A549 (cell line): Measurements from ENCODE around the gene SPIRE1. TPM values are rescaled to one million over a fixed set of nuclear protein-coding genes. Genes with fewer than 3 reads are reported as not detected.

ENCODE experiments used
- ATAC-seq, 2 experiments: fragments of 200-7000 bp in 1 of 2; fragments of >200 bp in 1 of 2; cut with Nextera tagmentation in 1 of 2; cut with Tn5 transposase in 1 of 2; 3 replicates each; pipeline versions ENCODE4 v1.8.0 to v1.9.1; 2018 to 2020; ENCODE audit warnings: mild to moderate bottlenecking in 1 of 2, moderate library complexity in 1 of 2
- CTCF ChIA-PET: fragments of 300-600 bp; sonication (Branson Sonifier 250); formaldehyde crosslinking; extraction: SDS; loops from one replicate; lab custom pipeline; 2021; ENCODE audit warnings: antibody characterized with exemption, inconsistent platforms; lab: Yijun Ruan, JAX
- POLR2A ChIA-PET: fragments of 350-600 bp; formaldehyde crosslinking; extraction: SDS; loops from one replicate; lab custom pipeline; 2021; ENCODE audit warnings: antibody characterized with exemption, inconsistent platforms; lab: Yijun Ruan, JAX
- DNase-seq, 2 experiments: peaks; one replicate each; pipeline versions ENCODE4 v3.0.0 to v3.0.0-alpha.2; 2011 to 2016; ENCODE audit warnings: low read depth in 1 of 2, low spot score in 1 of 2
- FAIRE-seq: peaks from 2 replicates; lab custom pipeline; 2011; peaks lifted over from hg19 to GRCh38; lab: Jason Lieb, UNC
- H3K27ac ChIP-seq, 2 experiments: fragments of >200 bp; sonication (Bioruptor Twin); formaldehyde crosslinking; 3 replicates each; pipeline ENCODE4 v1.5.1; 2016 to 2017
- H3K4me1 ChIP-seq: fragments of >200 bp; sonication (Bioruptor Twin); formaldehyde crosslinking; 3 replicates; pipeline ENCODE4 v1.6.1; 2016
- H3K4me2 ChIP-seq: fragments of >200 bp; sonication (Bioruptor Twin); formaldehyde crosslinking; 3 replicates; pipeline ENCODE4 v1.6.1; 2016
- H3K4me3 ChIP-seq: fragments of >200 bp; sonication (Bioruptor Twin); formaldehyde crosslinking; 3 replicates; pipeline ENCODE4 v1.5.1; 2016
- H3K9me3 ChIP-seq: fragments of >200 bp; sonication (Bioruptor Twin); formaldehyde crosslinking; 3 replicates; pipeline ENCODE4 v1.6.1; 2016
- ATOH8 ChIP-seq: fragments of 250-450 bp; sonication (Bioruptor Pico); IDR thresholded peaks from 2 replicates; pipeline ENCODE4 v1.5.0; 2020; ENCODE audit warnings: low read depth, mild to moderate bottlenecking, moderate library complexity
- BCL3 ChIP-seq: fragments of >200 bp; sonication (Bioruptor Twin); formaldehyde crosslinking; IDR thresholded peaks from 3 replicates; pipeline ENCODE4 v1.6.1; 2016
- CEBPB ChIP-seq, 2 experiments: fragments of >200 bp in 1 of 2; sonication (Bioruptor Twin) in 1 of 2; formaldehyde crosslinking in 1 of 2; IDR thresholded peaks; 2 replicates each; pipeline ENCODE4 v1.6.1; 2012 to 2016
- CHD2 ChIP-seq: fragments of 150-350 bp; IDR thresholded peaks from 2 replicates; pipeline ENCODE4 v1.6.1; 2014; ENCODE audit warnings: low read length; ENCODE audit not compliant: partially characterized antibody
- EHMT2 ChIP-seq: fragments of 200-600 bp; sonication (generic); IDR thresholded peaks from 2 replicates; pipeline ENCODE4 v1.6.1; 2016; ENCODE audit warnings: antibody characterized with exemption, low read depth, mild to moderate bottlenecking, moderate library complexity
- EP300 ChIP-seq, 2 experiments: fragments of >200 bp; sonication (Bioruptor Twin); formaldehyde crosslinking; IDR thresholded peaks; 2 replicates in 1 of 2; 3 replicates in 1 of 2; pipeline ENCODE4 v1.6.1; 2016 to 2017
- ESRRA ChIP-seq: fragments of 150-350 bp; IDR thresholded peaks from 2 replicates; pipeline ENCODE4 v1.6.1; 2014; ENCODE audit warnings: mild to moderate bottlenecking, low read length, borderline replicate concordance
- FOSL2 ChIP-seq, 2 experiments: fragments of 450-650 bp in 1 of 2; fragments of >200 bp in 1 of 2; sonication (Bioruptor Twin) in 1 of 2; formaldehyde crosslinking; IDR thresholded peaks; 2 replicates each; pipeline versions ENCODE4 v1.5.0 to v1.6.1; 2016 to 2020; ENCODE audit warnings: mild to moderate bottlenecking in 1 of 2, moderate library complexity in 1 of 2
- HDAC2 ChIP-seq: fragments of 200-600 bp; sonication (generic); IDR thresholded peaks from 2 replicates; pipeline ENCODE4 v1.6.1; 2016
- HEYL ChIP-seq: fragments of 250-450 bp; sonication (Bioruptor Pico); IDR thresholded peaks from 2 replicates; pipeline ENCODE4 v1.8.0; 2021; ENCODE audit warnings: mild to moderate bottlenecking, moderate library complexity
- HOXA7 ChIP-seq: fragments of 250-450 bp; sonication (Bioruptor Pico); IDR thresholded peaks from 2 replicates; pipeline ENCODE4 v1.5.0; 2020; ENCODE audit warnings: mild to moderate bottlenecking, moderate library complexity
- HOXB13 ChIP-seq: fragments of 250-450 bp; sonication (Bioruptor Pico); IDR thresholded peaks from 2 replicates; pipeline ENCODE4 v1.5.0; 2020; ENCODE audit warnings: low read depth, mild to moderate bottlenecking, moderate library complexity
- HOXB5 ChIP-seq: fragments of 250-450 bp; sonication (Bioruptor Pico); IDR thresholded peaks from 2 replicates; pipeline ENCODE4 v1.5.0; 2020; ENCODE audit warnings: mild to moderate bottlenecking, moderate library complexity
- JUN ChIP-seq, 2 experiments: fragments of >200 bp; sonication (Bioruptor Twin); formaldehyde crosslinking; IDR thresholded peaks; 2 replicates in 1 of 2; 3 replicates in 1 of 2; pipeline ENCODE4 v1.6.1; 2016 to 2017
- JUNB ChIP-seq: fragments of >200 bp; sonication (Bioruptor Twin); formaldehyde crosslinking; IDR thresholded peaks from 2 replicates; pipeline ENCODE4 v1.6.1; 2016
- MAFK ChIP-seq: fragments of 450-650 bp; IDR thresholded peaks from 2 replicates; pipeline ENCODE4 v1.6.1; 2014; ENCODE audit not compliant: partially characterized antibody
- MAZ ChIP-seq: fragments of 150-350 bp; IDR thresholded peaks from 2 replicates; pipeline ENCODE4 v1.6.1; 2014; ENCODE audit warnings: antibody characterized with exemption, low read depth, low read length, borderline replicate concordance
- NR3C1 ChIP-seq: fragments of >200 bp; sonication (Bioruptor Twin); formaldehyde crosslinking; IDR thresholded peaks from 3 replicates; pipeline ENCODE4 v1.6.1; 2017
- RNF2 ChIP-seq: fragments of 200-600 bp; sonication (generic); IDR thresholded peaks from 2 replicates; pipeline ENCODE4 v1.6.1; 2016; ENCODE audit warnings: low read depth, mild to moderate bottlenecking, antibody characterized with exemption, moderate library complexity, borderline replicate concordance
- WGBS: methylation state at CpG from one replicate; pipeline ENCODE4 v1.1.6; 2017; ENCODE audit errors: missing lambda C conversion rate; 5-methylcytosine and 5-hydroxymethylcytosine counted together
- polyA plus RNA-seq, 4 experiments: library from polyadenylated mRNA; depleted of rRNA in 3 of 4; stranded (reverse); fragments of >200 nt; fragmentation: RNase III in 1 of 4; extraction: RNeasy Plus Mini Kit Qiagen cat#74134 plus additional on column Dnase treatment in 1 of 4; gene quantifications; 2 replicates in 3 of 4; 3 replicates in 1 of 4; pipeline ENCODE4 v1.2.3, GENCODE V29; 2011 to 2017
- TF ChIP-seq, protein P1 (sequence below): fragments of 250-450 bp; sonication (Bioruptor Pico); IDR thresholded peaks from 2 replicates; pipeline ENCODE4 v1.5.0; 2021; ENCODE audit warnings: mild to moderate bottlenecking, moderate library complexity, borderline replicate concordance
- TF ChIP-seq, protein P2 (sequence below): IDR thresholded peaks from 2 replicates; pipeline ENCODE4 v1.6.1; 2012; ENCODE audit warnings: low read depth, borderline replicate concordance
- TF ChIP-seq, protein P3 (sequence below): IDR thresholded peaks from 2 replicates; pipeline ENCODE4 v1.6.1; 2012

SPIRE1 gene
- polyA plus RNA-seq, 2 of the 4 experiments (the other 2 are of a cell fraction): 8.3 to 29.4 TPM

- 2% methylated on average over 5 of the region's 5 CpGs for WGBS
- peak; percentile 49 for FAIRE-seq
Observed at GRCh38 chr18:12639990-12640880, 17.7 kb downstream of the SPIRE1 start.

DNA sequence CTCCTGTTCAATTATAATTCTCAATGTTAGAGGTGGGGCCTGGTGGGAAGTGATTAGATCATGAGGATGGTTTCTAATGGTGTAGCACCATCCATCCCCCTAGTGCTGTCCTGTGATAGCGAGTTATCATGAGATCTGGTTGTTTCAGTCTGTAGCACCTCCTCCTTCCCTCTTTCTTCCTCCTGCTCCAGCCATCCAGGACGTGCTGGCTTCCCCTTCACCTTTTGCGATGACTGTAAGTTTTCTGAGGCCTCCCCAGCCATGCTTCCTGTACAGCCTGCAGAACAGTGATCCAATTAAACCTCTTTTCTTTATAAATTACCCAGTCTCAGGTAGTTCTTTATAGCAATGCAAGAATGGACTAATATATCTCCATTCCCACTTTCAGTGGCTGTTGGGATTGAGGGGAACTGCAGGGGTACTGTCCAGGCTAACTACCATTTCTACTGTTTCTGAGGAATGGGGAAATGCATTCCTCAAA, 19.2 kb downstream of the SPIRE1 start:
- ChIA-PET POLR2A (no interaction called here), CTCF (interaction anchor here (0.9 kb wide), 1 partner anchor 247 kb away, joined by 3 read pairs; no protein-coding TSS in a partner anchor)
- H3K4me1 ChIP-seq: peaks cover 63% of the 10 kb centered on the region
- ATAC-seq: 0 out of 6 replicates have a peak, but pooled peaks of 1 of the 2 experiments have one; percentile 23
- TF ChIP-seq HOXB5 (CRISPR knock-in tag) (no peak), HDAC2 (no peak), CEBPB (IDR thresholded peaks at IDR 0.05) (no peak), ESRRA (no peak), EHMT2 (no peak), NR3C1 (no peak), JUNB (no peak), HOXA7 (CRISPR knock-in tag) (no peak), HEYL (CRISPR knock-in tag) (no peak), ATOH8 (CRISPR knock-in tag) (no peak), BCL3 (no peak), RNF2 (no peak), HOXB13 (CRISPR knock-in tag) (no peak)
- TF ChIP-seq, protein P1, sequence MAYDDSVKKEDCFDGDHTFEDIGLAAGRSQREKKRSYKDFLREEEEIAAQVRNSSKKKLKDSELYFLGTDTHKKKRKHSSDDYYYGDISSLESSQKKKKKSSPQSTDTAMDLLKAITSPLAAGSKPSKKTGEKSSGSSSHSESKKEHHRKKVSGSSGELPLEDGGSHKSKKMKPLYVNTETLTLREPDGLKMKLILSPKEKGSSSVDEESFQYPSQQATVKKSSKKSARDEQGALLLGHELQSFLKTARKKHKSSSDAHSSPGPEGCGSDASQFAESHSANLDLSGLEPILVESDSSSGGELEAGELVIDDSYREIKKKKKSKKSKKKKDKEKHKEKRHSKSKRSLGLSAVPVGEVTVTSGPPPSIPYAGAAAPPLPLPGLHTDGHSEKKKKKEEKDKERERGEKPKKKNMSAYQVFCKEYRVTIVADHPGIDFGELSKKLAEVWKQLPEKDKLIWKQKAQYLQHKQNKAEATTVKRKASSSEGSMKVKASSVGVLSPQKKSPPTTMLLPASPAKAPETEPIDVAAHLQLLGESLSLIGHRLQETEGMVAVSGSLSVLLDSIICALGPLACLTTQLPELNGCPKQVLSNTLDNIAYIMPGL (CRISPR knock-in tag): no peak
- TF ChIP-seq, protein P2, sequence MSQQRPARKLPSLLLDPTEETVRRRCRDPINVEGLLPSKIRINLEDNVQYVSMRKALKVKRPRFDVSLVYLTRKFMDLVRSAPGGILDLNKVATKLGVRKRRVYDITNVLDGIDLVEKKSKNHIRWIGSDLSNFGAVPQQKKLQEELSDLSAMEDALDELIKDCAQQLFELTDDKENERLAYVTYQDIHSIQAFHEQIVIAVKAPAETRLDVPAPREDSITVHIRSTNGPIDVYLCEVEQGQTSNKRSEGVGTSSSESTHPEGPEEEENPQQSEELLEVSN: no peak
- H3K4me2 ChIP-seq: no peak overlapping the region; the same call in 2 of the 3 replicates
- H3K27ac ChIP-seq: peak overlapping the region; percentile 66 to 79; a peak in 4 of 6 replicates
- no peak overlapping the region for H3K4me3 ChIP-seq
- no peak for FAIRE-seq
- no peaks in the 10 kb centered on the region for H3K9me3 ChIP-seq
- WGBS: 70% methylated on average over 3 of the region's 3 CpGs
- DNase-seq: no peak

More at GRCh38 chr18:12639990-12640880, 17.7 kb downstream of the SPIRE1 start:
- TF ChIP-seq, protein P2: peak; percentile 36; the same call in 1 of the 2 replicates
- peak in 1 of 2 experiments; percentile 53; a peak in 1 of 5 replicates for TF ChIP-seq EP300 (IDR thresholded peaks at IDR 0.05)
- 0 out of 4 replicates have a peak, but pooled peaks have one; percentile 23 to 36 for TF ChIP-seq CEBPB (IDR thresholded peaks at IDR 0.05)
- no peak for TF ChIP-seq HOXB5 (CRISPR knock-in tag)
- no peak for TF ChIP-seq MAZ
- TF ChIP-seq CHD2: no peak
- TF ChIP-seq JUN (IDR thresholded peaks at IDR 0.05): peak in 1 of 2 experiments; percentile 41; a peak in 2 of 5 replicates
- TF ChIP-seq, protein P3, sequence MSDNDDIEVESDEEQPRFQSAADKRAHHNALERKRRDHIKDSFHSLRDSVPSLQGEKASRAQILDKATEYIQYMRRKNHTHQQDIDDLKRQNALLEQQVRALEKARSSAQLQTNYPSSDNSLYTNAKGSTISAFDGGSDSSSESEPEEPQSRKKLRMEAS: peak; percentile 52; the same call in 1 of the 2 replicates
- TF ChIP-seq JUNB: peak; percentile 55
- TF ChIP-seq FOSL2 (IDR thresholded peaks at IDR 0.05): 0 out of 2 replicates have a peak, but pooled peaks have one; percentile 5
- peak; percentile 81 for TF ChIP-seq FOSL2 (CRISPR knock-in tag; IDR thresholded peaks at IDR 0.05)
- peak; percentile 73 for TF ChIP-seq MAFK
- Histone ChIP-seq H3K4me3 (no peak overlapping the region), H3K27ac (peak overlapping the region; percentile 72 to 79), H3K4me2 (peak overlapping the region; percentile 73), H3K9me3 (no peaks in the 10 kb centered on the region), H3K4me1 (peaks cover 67% of the 10 kb centered on the region)
- peak; percentile 36 to 81 for DNase-seq
- peak; percentile 95 to 99 for ATAC-seq
- ChIA-PET CTCF (interaction anchor here (0.6 to 1.8 kb wide), 11 partner anchors 15 to 256 kb away, joined by 3 to 7 read pairs (median 3); partner anchors contain the start of gene PRELID3A), POLR2A (interaction anchor here (0.7 to 1.0 kb wide), 3 partner anchors 33 to 233 kb away, joined by 4 read pairs; partner anchors contain the start of gene PRELID3A)
